ENCODE data around the gene B4GALNT2.

The B4GALNT2 gene

DNA sequence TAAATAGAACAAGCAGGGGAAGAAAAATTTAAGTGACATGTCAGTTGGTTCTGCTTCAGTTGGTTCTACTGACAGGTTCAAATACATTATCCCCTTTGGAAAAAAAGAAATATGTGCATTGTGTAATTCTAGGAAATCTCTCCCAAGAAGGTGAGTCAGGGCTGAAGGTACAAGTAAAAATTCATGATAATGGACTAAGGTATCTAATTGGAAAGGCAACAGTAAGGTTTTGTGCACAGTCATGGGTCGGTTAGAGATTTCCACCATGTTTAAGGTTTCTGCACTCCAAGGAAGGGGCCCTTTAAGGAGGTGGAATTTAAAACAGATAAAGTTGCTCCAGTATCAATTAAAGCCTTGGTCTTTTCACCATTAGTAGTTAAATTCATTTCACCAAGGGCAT, 17.9 kb upstream of the B4GALNT2 start:
- Histone ChIP-seq H4K20me1 (ENCODE audit: insufficient read depth, low read length) (no peaks in the 10 kb centered on the region), H3K4me3 (ENCODE audit: low read depth in 1 of 2, low read length in 2 of 2) (no peak overlapping the region), H3K36me3 (ENCODE audit: insufficient read depth, low read length) (no peaks in the 10 kb centered on the region), H3K27me3 (ENCODE audit: insufficient read depth, low read length, poor library complexity) (peaks cover 24% of the 10 kb centered on the region), H3K79me2 (ENCODE audit: insufficient read depth, low read length) (no peaks in the 10 kb centered on the region), H3K9ac (ENCODE audit: low read depth, low read length) (no peak overlapping the region), H2AFZ (ENCODE audit: low read depth, low read length) (no peak overlapping the region), H3K27ac (ENCODE audit: low read length) (no peak overlapping the region), H3K9me3 (ENCODE audit: insufficient read depth, low read length, severe bottlenecking) (no peaks in the 10 kb centered on the region), H3K4me1 (ENCODE audit: insufficient read depth, low read length) (no peaks in the 10 kb centered on the region), H3K4me2 (ENCODE audit: insufficient read depth, low read length) (no peak overlapping the region)
- DNase-seq (no peak), ATAC-seq (ENCODE audit: insufficient read depth, low read depth) (no peak)
- TF ChIP-seq CTCF (IDR thresholded peaks at IDR 0.05; ENCODE audit: borderline replicate concordance, extremely low read depth, low read length, poor library complexity, severe bottlenecking) (no peak), EZH2 (IDR thresholded peaks at IDR 0.05; ENCODE audit: borderline replicate concordance, low read depth, low read length, severe bottlenecking) (no peak)

- H4K20me1 ChIP-seq (ENCODE audit: insufficient read depth, low read length): no peaks in the 10 kb centered on the region
- no peaks in the 10 kb centered on the region for H3K9me3 ChIP-seq (ENCODE audit: insufficient read depth, low read length, severe bottlenecking)
- H3K4me1 ChIP-seq (ENCODE audit: insufficient read depth, low read length): no peaks in the 10 kb centered on the region
- no peak overlapping the region for H3K4me2 ChIP-seq (ENCODE audit: insufficient read depth, low read length)
- no peak overlapping the region for H2AFZ ChIP-seq (ENCODE audit: low read depth, low read length)
- no peak for ATAC-seq (ENCODE audit: insufficient read depth, low read depth)
- H3K79me2 ChIP-seq (ENCODE audit: insufficient read depth, low read length): no peaks in the 10 kb centered on the region
- no peak overlapping the region for H3K4me3 ChIP-seq (ENCODE audit: low read depth in 1 of 2, low read length in 2 of 2)
- H3K36me3 ChIP-seq (ENCODE audit: insufficient read depth, low read length): no peaks in the 10 kb centered on the region
- TF ChIP-seq CTCF (IDR thresholded peaks at IDR 0.05; ENCODE audit: borderline replicate concordance, extremely low read depth, low read length, poor library complexity, severe bottlenecking) (no peak), EZH2 (IDR thresholded peaks at IDR 0.05; ENCODE audit: borderline replicate concordance, low read depth, low read length, severe bottlenecking) (no peak)
- H3K9ac ChIP-seq (ENCODE audit: low read depth, low read length): no peak overlapping the region
- H3K27ac ChIP-seq (ENCODE audit: low read length): no peak overlapping the region
- DNase-seq: no peak
- H3K27me3 ChIP-seq (ENCODE audit: insufficient read depth, low read length, poor library complexity): peaks cover 22% of the 10 kb centered on the region
Observed at GRCh38 chr17:49117587-49118230, 14.9 kb upstream of the B4GALNT2 start.

GRCh38 chr17:49120166-49120565, 12.4 kb upstream of the B4GALNT2 start:
- Histone ChIP-seq H3K4me1 (ENCODE audit: insufficient read depth, low read length) (no peaks in the 10 kb centered on the region), H3K4me3 (ENCODE audit: low read depth in 1 of 2, low read length in 2 of 2) (no peak overlapping the region), H4K20me1 (ENCODE audit: insufficient read depth, low read length) (no peaks in the 10 kb centered on the region), H2AFZ (ENCODE audit: low read depth, low read length) (no peak overlapping the region), H3K4me2 (ENCODE audit: insufficient read depth, low read length) (no peak overlapping the region), H3K79me2 (ENCODE audit: insufficient read depth, low read length) (no peaks in the 10 kb centered on the region), H3K27ac (ENCODE audit: low read length) (no peak overlapping the region), H3K9me3 (ENCODE audit: insufficient read depth, low read length, severe bottlenecking) (no peaks in the 10 kb centered on the region), H3K27me3 (ENCODE audit: insufficient read depth, low read length, poor library complexity) (peaks cover 14% of the 10 kb centered on the region), H3K9ac (ENCODE audit: low read depth, low read length) (no peak overlapping the region), H3K36me3 (ENCODE audit: insufficient read depth, low read length) (no peaks in the 10 kb centered on the region)
- no peak for TF ChIP-seq EZH2 (IDR thresholded peaks at IDR 0.05; ENCODE audit: borderline replicate concordance, low read depth, low read length, severe bottlenecking)
- no peak for TF ChIP-seq CTCF (IDR thresholded peaks at IDR 0.05; ENCODE audit: borderline replicate concordance, extremely low read depth, low read length, poor library complexity, severe bottlenecking)
- no peak for ATAC-seq (ENCODE audit: insufficient read depth, low read depth)
- DNase-seq: no peak

Data from DND-41 (cell line).